ENCODE results near the gene PRKN. TPM values are rescaled to one million over a fixed set of nuclear protein-coding genes. Genes with fewer than 3 reads are reported as not detected.

Gene PRKN
- total RNA-seq, 2 donors from 2014 or later, result 15.7 to 19.3 TPM

DNA sequence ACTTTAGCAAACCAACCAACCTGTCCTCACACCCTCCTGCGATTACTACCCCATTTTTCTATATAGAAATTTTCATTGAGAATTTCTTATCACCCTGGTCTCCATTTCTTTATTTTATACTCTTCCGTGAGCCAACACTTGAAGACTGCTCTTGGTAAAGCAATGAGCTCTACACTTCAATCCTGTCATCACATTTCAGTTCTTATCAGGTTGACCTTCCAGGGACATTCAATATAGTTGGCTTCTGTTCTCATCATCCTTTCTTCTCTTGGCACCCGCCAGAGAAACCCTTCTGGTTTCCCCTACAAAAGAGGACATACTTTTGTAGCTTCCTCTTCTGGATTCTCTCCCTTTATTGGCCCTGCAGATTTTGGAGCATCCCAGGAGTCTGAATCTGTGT, 279.3 kb downstream of the PRKN start:
- no peak for DNase-seq (ENCODE audit: low spot score)
- Histone ChIP-seq H3K4me1 (no peaks in the 10 kb centered on the region), H3K9me3 (no peaks in the 10 kb centered on the region), H3K36me3 (no peaks in the 10 kb centered on the region), H3K27ac (no peak overlapping the region), H3K4me3 (no peak overlapping the region), H3K27me3 (no peaks in the 10 kb centered on the region)
- TF ChIP-seq, protein P1, sequence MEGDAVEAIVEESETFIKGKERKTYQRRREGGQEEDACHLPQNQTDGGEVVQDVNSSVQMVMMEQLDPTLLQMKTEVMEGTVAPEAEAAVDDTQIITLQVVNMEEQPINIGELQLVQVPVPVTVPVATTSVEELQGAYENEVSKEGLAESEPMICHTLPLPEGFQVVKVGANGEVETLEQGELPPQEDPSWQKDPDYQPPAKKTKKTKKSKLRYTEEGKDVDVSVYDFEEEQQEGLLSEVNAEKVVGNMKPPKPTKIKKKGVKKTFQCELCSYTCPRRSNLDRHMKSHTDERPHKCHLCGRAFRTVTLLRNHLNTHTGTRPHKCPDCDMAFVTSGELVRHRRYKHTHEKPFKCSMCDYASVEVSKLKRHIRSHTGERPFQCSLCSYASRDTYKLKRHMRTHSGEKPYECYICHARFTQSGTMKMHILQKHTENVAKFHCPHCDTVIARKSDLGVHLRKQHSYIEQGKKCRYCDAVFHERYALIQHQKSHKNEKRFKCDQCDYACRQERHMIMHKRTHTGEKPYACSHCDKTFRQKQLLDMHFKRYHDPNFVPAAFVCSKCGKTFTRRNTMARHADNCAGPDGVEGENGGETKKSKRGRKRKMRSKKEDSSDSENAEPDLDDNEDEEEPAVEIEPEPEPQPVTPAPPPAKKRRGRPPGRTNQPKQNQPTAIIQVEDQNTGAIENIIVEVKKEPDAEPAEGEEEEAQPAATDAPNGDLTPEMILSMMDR (IDR thresholded peaks at IDR 0.05), result no peak

DNA sequence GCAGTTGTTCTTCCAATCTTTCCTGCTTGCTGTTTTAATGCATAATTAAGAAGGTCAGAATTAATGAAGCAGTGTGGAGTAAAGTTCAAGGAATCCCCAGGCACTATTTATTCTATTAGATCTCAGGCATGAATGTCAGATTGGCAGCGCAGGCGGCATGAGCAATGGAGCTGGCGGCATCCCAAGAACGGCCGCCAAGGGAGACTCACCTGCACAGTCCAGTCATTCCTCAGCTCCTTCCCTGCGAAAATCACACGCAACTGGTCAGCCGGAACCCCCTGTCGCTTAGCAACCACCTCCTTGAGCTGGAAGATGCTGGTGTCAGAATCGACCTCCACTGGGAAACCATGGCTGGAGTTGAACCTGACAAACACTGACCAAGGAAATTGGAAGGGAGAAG, 284.5 kb downstream of the PRKN start:
- Histone ChIP-seq H3K36me3 (no peaks in the 10 kb centered on the region), H3K27ac (no peak overlapping the region), H3K27me3 (no peaks in the 10 kb centered on the region), H3K4me3 (no peak overlapping the region), H3K4me1 (no peaks in the 10 kb centered on the region), H3K9me3 (peaks cover 0 to 10% of the 10 kb centered on the region in 2 donors)
- DNase-seq (ENCODE audit: low spot score), result no peak
- TF ChIP-seq, protein P1 (IDR thresholded peaks at IDR 0.05), result no peak

DNA sequence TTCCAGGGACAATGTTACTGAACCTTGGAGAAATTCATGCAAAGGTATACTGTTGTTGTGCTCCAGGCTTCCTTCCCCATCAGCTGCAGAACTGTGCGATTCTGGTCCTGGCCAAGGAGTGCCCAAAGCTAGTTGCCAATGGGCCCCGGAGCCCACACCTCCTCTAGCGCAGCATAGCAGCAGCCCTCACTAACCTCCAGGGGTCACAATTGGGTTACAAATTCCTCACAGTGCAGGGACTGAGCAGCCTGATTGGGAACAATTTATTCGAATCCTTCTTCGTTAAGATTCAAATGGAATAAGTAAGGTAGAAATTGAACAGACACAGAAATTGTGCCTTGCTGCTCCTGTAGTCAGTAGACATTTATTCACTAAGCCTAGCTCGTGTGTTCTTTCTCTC, 284.9 kb downstream of the PRKN start:
- Histone ChIP-seq H3K9me3 (peaks cover 0 to 14% of the 10 kb centered on the region in 2 donors), H3K36me3 (no peaks in the 10 kb centered on the region), H3K27ac (no peak overlapping the region), H3K4me3 (no peak overlapping the region), H3K4me1 (no peaks in the 10 kb centered on the region), H3K27me3 (no peaks in the 10 kb centered on the region)
- TF ChIP-seq, protein P1 (IDR thresholded peaks at IDR 0.05), result peak in 1 of 2 donors; percentile 60
- no peak for DNase-seq (ENCODE audit: low spot score)

DNA sequence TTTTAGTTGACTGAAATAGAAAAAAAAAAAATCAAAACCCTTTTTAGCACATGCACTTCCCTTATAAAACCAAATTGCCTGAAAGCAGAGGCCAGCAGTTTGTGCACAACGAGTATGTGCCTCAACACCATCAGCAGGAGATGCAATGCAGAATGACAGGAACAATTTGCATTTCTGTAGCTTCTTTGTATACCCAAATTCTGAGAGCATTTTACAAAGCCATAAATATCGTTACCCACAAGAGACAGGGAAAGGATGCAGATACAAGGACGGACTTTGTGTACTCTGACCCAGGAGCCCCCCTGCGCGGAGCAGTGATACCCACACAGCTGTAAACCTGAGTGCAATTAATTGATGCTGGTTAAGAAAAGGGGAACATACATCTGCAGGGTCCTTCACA, 285.6 kb downstream of the PRKN start:
- TF ChIP-seq, protein P1 (IDR thresholded peaks at IDR 0.05), result no peak
- H3K4me1 ChIP-seq, result no peaks in the 10 kb centered on the region
- H3K36me3 ChIP-seq, result no peaks in the 10 kb centered on the region
- H3K9me3 ChIP-seq, result peaks cover 0 to 18% of the 10 kb centered on the region in 2 donors
- DNase-seq (ENCODE audit: low spot score), result no peak
- H3K27me3 ChIP-seq, result no peaks in the 10 kb centered on the region
- no peak overlapping the region for H3K4me3 ChIP-seq
- H3K27ac ChIP-seq, result no peak overlapping the region

DNA sequence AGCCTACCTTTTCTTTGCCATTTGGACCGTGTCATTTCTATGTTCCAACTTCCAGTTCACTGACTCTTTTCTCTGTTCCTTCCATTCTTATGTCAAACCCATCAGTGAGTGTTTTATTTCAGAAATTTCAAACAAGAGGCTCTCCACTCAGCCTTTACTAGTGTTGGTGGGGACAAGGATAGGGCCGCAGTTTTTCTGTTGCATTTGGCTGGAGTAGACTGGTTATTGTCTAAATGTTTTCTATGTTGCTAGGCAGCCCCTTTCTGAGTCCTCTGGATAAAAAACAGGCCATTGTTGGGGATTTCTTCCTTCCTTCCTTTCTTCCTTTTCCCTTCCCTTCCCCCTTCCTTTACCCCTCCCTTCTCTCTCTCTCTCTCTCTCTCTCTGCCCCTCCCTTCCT, 288.6 kb downstream of the PRKN start:
- Histone ChIP-seq H3K27me3 (no peaks in the 10 kb centered on the region), H3K36me3 (no peaks in the 10 kb centered on the region), H3K9me3 (peaks cover 0 to 18% of the 10 kb centered on the region in 2 donors), H3K4me1 (no peaks in the 10 kb centered on the region), H3K4me3 (no peak overlapping the region), H3K27ac (no peak overlapping the region)
- TF ChIP-seq, protein P1 (IDR thresholded peaks at IDR 0.05), result no peak
- DNase-seq (ENCODE audit: low spot score), result no peak

DNA sequence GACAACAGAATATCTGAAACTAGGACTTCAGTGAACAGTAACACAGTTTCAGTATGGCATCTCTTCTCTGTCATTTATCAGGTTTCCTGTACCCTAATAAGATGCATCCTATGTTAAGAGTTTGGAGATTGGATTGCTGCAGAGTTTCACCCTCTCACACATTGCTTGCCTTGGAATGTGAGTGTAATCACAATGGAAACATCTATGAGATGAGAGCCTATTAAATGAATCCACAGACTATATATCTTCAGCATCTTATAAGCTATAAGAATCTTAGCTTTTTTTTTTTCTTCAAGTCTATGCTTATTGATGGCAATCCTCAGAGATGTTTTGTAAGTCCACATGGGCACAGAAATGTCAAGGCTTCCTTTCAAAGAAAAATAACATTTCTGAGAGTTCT, 292.5 kb downstream of the PRKN start:
- Histone ChIP-seq H3K9me3 (peaks cover 0 to 18% of the 10 kb centered on the region in 2 donors), H3K4me1 (no peaks in the 10 kb centered on the region), H3K36me3 (no peaks in the 10 kb centered on the region), H3K4me3 (no peak overlapping the region), H3K27me3 (no peaks in the 10 kb centered on the region), H3K27ac (no peak overlapping the region)
- TF ChIP-seq, protein P1 (IDR thresholded peaks at IDR 0.05), result no peak
- no peak for DNase-seq (ENCODE audit: low spot score)
